ENCODE data around the gene SH3BP4.

The SH3BP4 gene

GRCh38 chr2:234995332-234996068 is 43.7 kb downstream of the SH3BP4 start:
- no peak for FAIRE-seq
- no peak for DNase-seq (ENCODE audit: insufficient read length, low spot score)

- FAIRE-seq: no peak
- no peak for DNase-seq (ENCODE audit: insufficient read length, low spot score)
Observed at GRCh38 chr2:234996069-234996940, 44.5 kb downstream of the SH3BP4 start.

GRCh38 chr2:234996941-234997270 is 45.1 kb downstream of the SH3BP4 start:
- no peak for FAIRE-seq
- no peak for DNase-seq (ENCODE audit: insufficient read length, low spot score)

- no peak for FAIRE-seq
Observed at GRCh38 chr2:234997389-234997788, 45.6 kb downstream of the SH3BP4 start.

GRCh38 chr2:234998404-234999211 is 46.8 kb downstream of the SH3BP4 start:
- no peak for DNase-seq (ENCODE audit: insufficient read length, low spot score)

More at GRCh38 chr2:234997389-234997788, 45.6 kb downstream of the SH3BP4 start:
- DNase-seq (ENCODE audit: insufficient read length, low spot score): no peak

GRCh38 chr2:234999740-235000425 is 48.1 kb downstream of the SH3BP4 start:
- no peak for FAIRE-seq
- DNase-seq (ENCODE audit: insufficient read length, low spot score): no peak

More at GRCh38 chr2:234998404-234999211, 46.8 kb downstream of the SH3BP4 start:
- no peak for FAIRE-seq

GRCh38 chr2:235000426-235001236 is 48.8 kb downstream of the SH3BP4 start:
- no peak for FAIRE-seq
- no peak for DNase-seq (ENCODE audit: insufficient read length, low spot score)

- FAIRE-seq: no peak
- no peak for DNase-seq (ENCODE audit: insufficient read length, low spot score)
Observed at GRCh38 chr2:235001237-235002133, 49.7 kb downstream of the SH3BP4 start.

- FAIRE-seq (no peak), DNase-seq (ENCODE audit: insufficient read length, low spot score) (no peak)
Observed at GRCh38 chr2:235002198-235003095, 50.6 kb downstream of the SH3BP4 start.

- DNase-seq (ENCODE audit: insufficient read length, low spot score) (no peak), FAIRE-seq (no peak)
Observed at GRCh38 chr2:235003096-235003775, 51.4 kb downstream of the SH3BP4 start.

GRCh38 chr2:235004329-235004903 is 52.6 kb downstream of the SH3BP4 start:
- FAIRE-seq: no peak
- no peak for DNase-seq (ENCODE audit: insufficient read length, low spot score)

GRCh38 chr2:235005023-235005422 is 53.2 kb downstream of the SH3BP4 start:
- FAIRE-seq: no peak

GRCh38 chr2:235005603-235006259 is 53.9 kb downstream of the SH3BP4 start:
- DNase-seq (ENCODE audit: insufficient read length, low spot score) (no peak), FAIRE-seq (no peak)

More at GRCh38 chr2:235005023-235005422, 53.2 kb downstream of the SH3BP4 start:
- DNase-seq (ENCODE audit: insufficient read length, low spot score): no peak

GRCh38 chr2:235006461-235006860 is 54.6 kb downstream of the SH3BP4 start:
- DNase-seq (ENCODE audit: insufficient read length, low spot score): no peak

GRCh38 chr2:235006986-235007385 is 55.2 kb downstream of the SH3BP4 start:
- FAIRE-seq (no peak), DNase-seq (ENCODE audit: insufficient read length, low spot score) (no peak)

More at GRCh38 chr2:235006461-235006860, 54.6 kb downstream of the SH3BP4 start:
- FAIRE-seq: no peak

All from GM19239 (cell line).